GM12891 (cell line): ENCODE measurements around the gene SNAPC1.

Source experiments
- POLR2A ChIP-seq: IDR thresholded peaks from 2 replicates; pipeline ENCODE4 v1.6.1; 2011; ENCODE audit warnings: low read depth, low read length, control low read depth
- POLR2AphosphoS5 ChIP-seq: IDR thresholded peaks from 2 replicates; pipeline ENCODE4 v1.6.1; 2011; ENCODE audit warnings: low read depth, low read length, control low read depth
- TAF1 ChIP-seq: IDR thresholded peaks from 2 replicates; pipeline ENCODE4 v1.6.1; 2011; ENCODE audit warnings: low read depth, low read length, control low read depth

- TF ChIP-seq POLR2A (peak; percentile 92), TAF1 (peak; percentile 81), POLR2AphosphoS5 (peak; percentile 83)
Observed at GRCh38 chr14:61750708-61751474, 11.3 kb upstream of the SNAPC1 start.
